GM10248 (cell line): ENCODE measurements around the gene LRRC41.

Source experiments
- CTCF ChIA-PET: fragments of 300-600 bp; sonication (Branson Sonifier 250); formaldehyde crosslinking; extraction: SDS; loops from one replicate; lab custom pipeline; 2021; ENCODE audit warnings: antibody characterized with exemption; lab: Yijun Ruan, JAX
- POLR2A ChIA-PET: fragments of 350-650 bp; sonication (Branson Sonifier 250); formaldehyde crosslinking; extraction: SDS; loops from one replicate; lab custom pipeline; 2020; ENCODE audit warnings: antibody characterized with exemption; lab: Yijun Ruan, JAX
- DNase-seq: peaks from one replicate; pipeline ENCODE4 v3.0.0; 2012; ENCODE audit errors: extremely low spot score
- TF ChIP-seq, protein P1 (sequence below): IDR thresholded peaks from 2 replicates; pipeline ENCODE4 v1.5.1; 2012; ENCODE audit warnings: mild to moderate bottlenecking, low read depth; ENCODE audit errors: extremely low read depth, missing control alignments, control extremely low read depth

LRRC41 gene

DNA sequence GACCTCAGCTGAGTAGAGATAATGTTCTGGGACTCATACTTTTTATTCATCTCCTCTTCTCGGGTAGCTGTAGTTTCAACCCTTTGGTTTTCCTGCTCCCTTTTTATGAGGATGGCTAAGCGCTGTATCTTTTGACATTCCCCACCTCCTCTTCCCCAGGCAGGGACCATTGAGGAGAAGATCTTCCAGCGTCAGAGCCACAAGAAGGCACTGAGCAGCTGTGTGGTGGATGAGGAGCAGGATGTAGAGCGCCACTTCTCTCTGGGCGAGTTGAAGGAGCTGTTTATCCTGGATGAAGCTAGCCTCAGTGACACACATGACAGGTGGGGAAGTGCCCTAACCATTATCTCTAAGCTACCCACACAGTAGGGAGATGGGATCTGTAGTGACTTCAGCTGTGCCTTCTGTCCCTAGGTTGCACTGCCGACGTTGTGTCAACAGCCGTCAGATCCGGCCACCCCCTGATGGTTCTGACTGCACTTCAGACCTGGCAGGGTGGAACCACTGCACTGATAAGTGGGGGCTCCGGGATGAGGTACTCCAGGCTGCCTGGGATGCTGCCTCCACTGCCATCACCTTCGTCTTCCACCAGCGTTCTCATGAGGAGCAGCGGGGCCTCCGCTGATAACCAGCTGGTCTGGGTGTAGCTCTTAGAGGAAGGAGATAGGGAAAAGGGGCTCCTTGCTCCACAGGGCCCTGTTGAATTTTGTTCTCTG is 25.6 kb downstream of the LRRC41 start:
- ChIA-PET CTCF (interaction anchor here (0.9 to 3.6 kb wide), 6 partner anchors 11 to 70 kb away, joined by 3 to 17 read pairs (median 4); no protein-coding TSS in a partner anchor), POLR2A (interaction anchor here (0.6 to 1.5 kb wide), 3 partner anchors 8 to 56 kb away, joined by 3 to 4 read pairs (median 3); partner anchors contain the start of genes LRRC41 and UQCRH)
- TF ChIP-seq, protein P1, sequence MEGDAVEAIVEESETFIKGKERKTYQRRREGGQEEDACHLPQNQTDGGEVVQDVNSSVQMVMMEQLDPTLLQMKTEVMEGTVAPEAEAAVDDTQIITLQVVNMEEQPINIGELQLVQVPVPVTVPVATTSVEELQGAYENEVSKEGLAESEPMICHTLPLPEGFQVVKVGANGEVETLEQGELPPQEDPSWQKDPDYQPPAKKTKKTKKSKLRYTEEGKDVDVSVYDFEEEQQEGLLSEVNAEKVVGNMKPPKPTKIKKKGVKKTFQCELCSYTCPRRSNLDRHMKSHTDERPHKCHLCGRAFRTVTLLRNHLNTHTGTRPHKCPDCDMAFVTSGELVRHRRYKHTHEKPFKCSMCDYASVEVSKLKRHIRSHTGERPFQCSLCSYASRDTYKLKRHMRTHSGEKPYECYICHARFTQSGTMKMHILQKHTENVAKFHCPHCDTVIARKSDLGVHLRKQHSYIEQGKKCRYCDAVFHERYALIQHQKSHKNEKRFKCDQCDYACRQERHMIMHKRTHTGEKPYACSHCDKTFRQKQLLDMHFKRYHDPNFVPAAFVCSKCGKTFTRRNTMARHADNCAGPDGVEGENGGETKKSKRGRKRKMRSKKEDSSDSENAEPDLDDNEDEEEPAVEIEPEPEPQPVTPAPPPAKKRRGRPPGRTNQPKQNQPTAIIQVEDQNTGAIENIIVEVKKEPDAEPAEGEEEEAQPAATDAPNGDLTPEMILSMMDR: no peak
- no peak for DNase-seq

DNA sequence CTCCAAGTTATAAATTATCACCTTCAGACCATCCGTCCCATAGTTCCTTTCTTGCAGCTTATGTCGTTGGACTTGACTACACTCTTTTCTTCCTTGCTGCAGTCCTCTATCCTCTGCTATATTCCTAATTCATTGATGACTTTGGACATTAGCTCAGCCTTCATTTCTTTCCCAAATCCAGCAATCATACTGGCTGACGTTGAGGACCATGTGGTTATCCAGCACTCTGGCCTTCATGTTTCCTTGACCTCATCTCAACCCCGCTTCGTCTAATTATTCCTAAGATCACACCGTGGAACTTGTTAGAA is 28.4 kb downstream of the LRRC41 start:
- ChIA-PET POLR2A (interaction anchor here (0.6 to 1.2 kb wide), 2 partner anchors 12 to 81 kb away, joined by 3 to 4 read pairs; no protein-coding TSS in a partner anchor), CTCF (interaction anchor here (1.1 to 4.4 kb wide), 6 partner anchors 10 to 73 kb away, joined by 3 to 24 read pairs (median 4); no protein-coding TSS in a partner anchor)
- TF ChIP-seq, protein P1: no peak
- no peak for DNase-seq

DNA sequence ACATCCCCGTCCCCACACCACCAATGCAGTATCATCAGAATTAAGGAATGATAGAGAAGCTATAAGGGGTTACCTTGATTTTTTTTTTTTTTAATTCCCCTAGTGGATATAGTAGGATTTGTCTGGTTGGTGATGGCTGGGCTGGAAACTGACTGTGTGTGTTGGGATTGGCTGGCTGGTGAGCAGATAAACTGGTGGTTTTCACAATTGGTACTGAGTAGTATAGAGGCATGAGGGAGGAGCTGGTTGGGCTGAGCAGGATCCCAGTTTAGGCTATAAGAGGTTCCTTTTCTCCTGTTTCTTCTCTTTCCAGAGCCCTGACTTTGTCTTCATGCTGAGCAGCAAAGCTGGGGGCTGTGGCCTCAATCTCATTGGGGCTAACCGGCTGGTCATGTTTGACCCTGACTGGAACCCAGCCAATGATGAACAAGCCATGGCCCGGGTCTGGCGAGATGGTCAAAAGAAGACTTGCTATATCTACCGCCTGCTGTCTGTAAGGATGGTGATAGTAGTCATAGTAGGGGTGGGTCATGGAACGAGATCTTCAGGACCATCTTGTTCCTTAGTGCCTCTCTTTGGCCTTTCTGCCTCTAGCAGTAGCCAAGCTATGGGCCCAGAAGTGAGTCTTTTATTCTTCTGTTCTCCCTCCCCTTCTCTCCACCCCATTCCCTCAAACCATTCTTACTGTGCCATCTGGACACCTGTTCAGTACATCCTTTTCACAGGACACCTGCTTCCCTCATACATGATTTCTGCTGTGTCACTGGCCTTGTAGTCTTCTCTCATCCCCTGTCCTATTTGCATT is 29.0 kb downstream of the LRRC41 start:
- POLR2A ChIA-PET: interaction anchor here (0.6 to 1.2 kb wide), 5 partner anchors 11 to 81 kb away, joined by 3 to 4 read pairs (median 3); no protein-coding TSS in a partner anchor
- DNase-seq: no peak
- CTCF ChIA-PET: interaction anchor here (1.0 to 4.4 kb wide), 6 partner anchors 11 to 73 kb away, joined by 3 to 24 read pairs (median 4); no protein-coding TSS in a partner anchor
- TF ChIP-seq, protein P1: no peak

DNA sequence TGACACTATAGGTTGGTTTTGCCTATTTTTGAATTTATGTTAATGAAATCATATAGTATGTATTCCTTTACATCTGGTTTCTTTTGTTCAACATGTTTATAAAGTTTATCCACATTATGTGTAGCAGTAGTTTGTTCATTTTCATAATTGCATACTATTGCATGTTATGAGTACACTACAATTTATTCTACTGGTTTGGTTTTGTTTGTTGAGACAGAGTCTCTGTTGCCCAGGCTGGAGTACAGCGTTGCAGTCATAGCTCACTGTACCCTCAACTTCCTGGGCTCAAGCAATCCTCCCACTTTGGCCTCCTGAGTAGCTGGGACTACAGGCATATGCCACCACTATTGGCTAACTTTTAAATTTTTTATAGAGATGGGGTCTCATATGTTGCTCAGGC is 34.8 kb downstream of the LRRC41 start:
- TF ChIP-seq, protein P1: no peak
- ChIA-PET CTCF (interaction anchor here (1.0 to 1.5 kb wide), 2 partner anchors 13 to 65 kb away, joined by 3 to 4 read pairs; no protein-coding TSS in a partner anchor), POLR2A (no interaction called here)
- no peak for DNase-seq

DNA sequence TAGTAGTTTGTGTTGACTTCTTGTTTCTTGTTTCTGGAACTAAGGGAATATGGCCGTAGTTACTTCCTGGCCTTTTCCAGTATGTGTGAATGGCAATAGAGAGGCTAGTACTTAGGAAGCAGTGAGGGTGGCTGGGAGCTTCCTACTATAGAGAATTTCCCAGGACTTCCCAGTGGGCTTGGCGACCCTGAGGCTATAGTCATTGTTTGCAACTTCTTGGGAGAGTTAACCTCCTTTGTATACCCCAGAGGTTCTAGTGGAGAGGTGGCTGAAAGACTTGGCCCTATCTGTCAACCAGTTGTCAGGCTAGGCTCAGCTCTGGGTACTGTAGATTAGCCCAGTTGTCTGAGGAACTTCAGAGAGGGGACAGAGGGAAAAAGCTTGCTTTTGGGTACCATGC is 40.3 kb downstream of the LRRC41 start:
- DNase-seq: no peak
- TF ChIP-seq, protein P1: no peak
- ChIA-PET POLR2A (interaction anchor here (1.0 to 1.1 kb wide), 2 partner anchors 11 to 12 kb away, joined by 3 to 4 read pairs; no protein-coding TSS in a partner anchor), CTCF (interaction anchor here (0.9 to 3.8 kb wide), 7 partner anchors 8 to 39 kb away, joined by 3 to 24 read pairs (median 3); no protein-coding TSS in a partner anchor)

DNA sequence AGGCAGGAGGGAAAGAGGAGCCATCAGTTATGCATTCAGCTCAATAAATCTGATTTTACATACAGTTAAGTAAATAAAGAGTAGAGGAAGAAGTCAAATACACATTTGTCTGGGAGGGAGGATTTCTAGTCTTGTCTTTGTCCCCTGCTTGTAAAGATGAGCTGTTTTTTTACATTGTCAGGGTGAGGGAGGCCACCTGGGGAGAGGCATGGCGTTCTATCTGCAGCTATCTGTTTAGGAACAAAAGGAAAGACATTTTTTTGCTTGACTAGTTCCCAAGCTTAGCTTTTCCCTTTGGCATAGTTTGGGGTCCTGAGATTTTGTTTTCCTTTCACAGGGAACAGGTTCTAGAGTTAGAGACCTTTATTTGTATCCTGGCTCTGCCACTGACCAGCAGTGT is 40.9 kb downstream of the LRRC41 start:
- TF ChIP-seq, protein P1: no peak
- POLR2A ChIA-PET: interaction anchor here (1.0 to 1.1 kb wide), 2 partner anchors 12 to 13 kb away, joined by 3 to 4 read pairs; no protein-coding TSS in a partner anchor
- DNase-seq: no peak
- CTCF ChIA-PET: interaction anchor here (0.9 to 3.8 kb wide), 5 partner anchors 9 to 28 kb away, joined by 3 to 24 read pairs (median 3); no protein-coding TSS in a partner anchor
